Measurements from ENCODE around the gene RETREG3. TPM values are rescaled to one million over a fixed set of nuclear protein-coding genes. Genes with fewer than 3 reads are reported as not detected.

Gene RETREG3
- polyA plus RNA-seq, 2 of the 4 experiments (the other 2 are of a cell fraction), result 24.2 to 28.3 TPM

- no peak for TF ChIP-seq NR3C1 (IDR thresholded peaks at IDR 0.05)
- no peak for TF ChIP-seq HEYL (CRISPR knock-in tag; IDR thresholded peaks at IDR 0.05)
- no peak for TF ChIP-seq RFX5 (IDR thresholded peaks at IDR 0.05)
- TF ChIP-seq FOSB (CRISPR knock-in tag; IDR thresholded peaks at IDR 0.05), result no peak
- TF ChIP-seq ELK1 (IDR thresholded peaks at IDR 0.05; ENCODE audit: low read depth, low read length), result no peak
Measured at GRCh38 chr17:42591411-42591810, 17.8 kb downstream of the RETREG3 start (continued).

- H3K4me3 ChIP-seq, result no peak overlapping the region
- FAIRE-seq, result no peak
- H3K4me2 ChIP-seq, result no peak overlapping the region
- no peak overlapping the region for H3K27ac ChIP-seq
- no peak for DNase-seq (ENCODE audit: low read depth in 1 of 2, low spot score in 1 of 2)
- no peaks in the 10 kb centered on the region for H3K9me3 ChIP-seq
- ChIA-PET POLR2A (no interaction called here), CTCF (interaction anchor here (0.8 to 10.8 kb wide), 6 partner anchors 8 to 338 kb away, joined by 3 to 120 read pairs (median 4); partner anchors contain the start of gene PSMC3IP)
- no peak for ATAC-seq
- TF ChIP-seq GATA3 (IDR thresholded peaks at IDR 0.05; ENCODE audit: borderline replicate concordance) (no peak), NFE2L2 (conservative IDR thresholded peaks at IDR 0.05; ENCODE audit: low read length) (no peak), KDM5A (IDR thresholded peaks at IDR 0.05) (no peak), PHF8 (IDR thresholded peaks at IDR 0.05; ENCODE audit: borderline replicate concordance, low read depth) (no peak), REST (IDR thresholded peaks at IDR 0.05) (no peak), BHLHE40 (IDR thresholded peaks at IDR 0.05; ENCODE audit: low read depth, low read length) (no peak), SREBF2 (IDR thresholded peaks at IDR 0.05) (no peak), CTCF (IDR thresholded peaks at IDR 0.05) (no peak), EHF (CRISPR knock-in tag; IDR thresholded peaks at IDR 0.05) (no peak), HES2 (IDR thresholded peaks at IDR 0.05) (no peak), RFX5 (IDR thresholded peaks at IDR 0.05) (no peak), NPAS2 (CRISPR knock-in tag; IDR thresholded peaks at IDR 0.05; ENCODE audit: borderline replicate concordance) (no peak), RCOR1 (IDR thresholded peaks at IDR 0.05; ENCODE audit: low read depth, low read length) (no peak)
- 98% methylated on average over 2 of the region's 2 CpGs for WGBS (ENCODE audit: missing lambda C conversion rate)
- no peaks in the 10 kb centered on the region for H3K4me1 ChIP-seq
Measured at GRCh38 chr17:42590886-42591285, 18.3 kb downstream of the RETREG3 start.

DNA sequence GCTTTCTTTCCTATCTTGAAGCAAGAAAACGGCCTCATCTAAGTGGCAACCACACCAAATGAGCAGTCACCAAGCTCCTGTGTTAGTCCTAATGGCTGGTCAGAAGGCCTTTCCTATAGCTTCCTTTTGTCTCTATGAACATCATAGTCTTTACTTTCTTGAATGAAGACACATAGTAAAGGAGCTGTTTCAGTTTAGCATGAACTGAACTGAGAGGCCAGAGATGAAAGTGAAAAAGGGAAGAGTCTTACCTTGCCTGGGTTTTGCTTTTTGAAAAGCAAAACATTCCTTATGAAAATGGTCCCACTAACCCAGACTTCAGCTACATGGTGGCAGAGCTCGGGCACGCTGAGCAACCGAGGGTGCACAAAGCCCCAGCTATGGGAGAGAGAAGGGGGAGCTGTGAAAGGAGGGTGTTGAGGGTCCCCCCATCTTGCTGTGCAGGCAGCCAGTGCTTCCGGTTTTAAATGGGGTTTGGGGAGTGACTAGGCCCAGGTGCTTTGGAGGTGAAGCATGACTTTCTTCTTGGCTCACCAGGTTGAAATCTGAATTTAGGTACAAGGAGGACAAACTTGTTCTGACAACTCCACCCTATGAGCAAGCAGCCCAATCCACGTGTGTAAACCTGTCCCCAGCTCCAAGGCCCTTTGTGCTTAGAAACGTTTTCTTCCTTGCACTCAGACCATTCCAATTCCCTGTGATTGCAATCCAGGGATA lies 22.5 kb downstream of the RETREG3 start:
- ATAC-seq, result no peak
- Histone ChIP-seq H3K27ac (no peak overlapping the region), H3K9me3 (no peaks in the 10 kb centered on the region), H3K4me1 (no peaks in the 10 kb centered on the region), H3K4me3 (no peak overlapping the region), H3K4me2 (no peak overlapping the region)
- WGBS (ENCODE audit: missing lambda C conversion rate), result 81% methylated on average over 7 of the region's 7 CpGs
- ChIA-PET CTCF (interaction anchor here (0.6 to 15.8 kb wide), 11 partner anchors 8 to 351 kb away, joined by 3 to 394 read pairs (median 4); partner anchors contain the start of genes CCR10, PLEKHH3 and PSMC3IP), POLR2A (interaction anchor here (0.6 kb wide), 1 partner anchor 11 kb away, joined by 10 read pairs; no protein-coding TSS in a partner anchor)
- no peak for FAIRE-seq
- DNase-seq (ENCODE audit: low read depth in 1 of 2, low spot score in 1 of 2), result no peak
- TF ChIP-seq FOSL2 (IDR thresholded peaks at IDR 0.05) (no peak), FOSL2 (CRISPR knock-in tag; IDR thresholded peaks at IDR 0.05) (no peak), MAX (IDR thresholded peaks at IDR 0.05) (no peak), KDM1A (IDR thresholded peaks at IDR 0.05; ENCODE audit: low read depth) (no peak), HDAC2 (IDR thresholded peaks at IDR 0.05) (no peak), ATOH8 (CRISPR knock-in tag; IDR thresholded peaks at IDR 0.05; ENCODE audit: low read depth) (no peak), EP300 (IDR thresholded peaks at IDR 0.05) (no peak), TFCP2L1 (CRISPR knock-in tag; IDR thresholded peaks at IDR 0.05) (no peak), KDM5A (IDR thresholded peaks at IDR 0.05) (no peak), JUN (IDR thresholded peaks at IDR 0.05) (no peak), EHF (CRISPR knock-in tag; IDR thresholded peaks at IDR 0.05) (no peak), RFX5 (IDR thresholded peaks at IDR 0.05) (no peak), SMC3 (IDR thresholded peaks at IDR 0.05) (no peak), POLR2AphosphoS2 (conservative IDR thresholded peaks at IDR 0.05; ENCODE audit: low read length) (no peak), FOSB (CRISPR knock-in tag; IDR thresholded peaks at IDR 0.05) (no peak), ZNF302 (CRISPR knock-in tag; IDR thresholded peaks at IDR 0.05) (no peak)
